Ramos (cell line): ENCODE measurements around the gene MED13L.

Experiments used
- in situ Hi-C: fragments of 300-500 bp; cut with MboI; formaldehyde crosslinking; loops from one replicate; pipeline ENCODE4 v1.14.3; 2022; ENCODE audit warnings: low sequenced_read_pairs; ENCODE audit not compliant: unreplicated experiment

MED13L gene

GRCh38 chr12:116280595-116281290 lies 3.2 kb upstream of the MED13L start:
- in situ Hi-C loops, result no loop called here

GRCh38 chr12:116278667-116279066 lies 1.2 kb upstream of the MED13L start:
- in situ Hi-C loops, result no loop called here

DNA sequence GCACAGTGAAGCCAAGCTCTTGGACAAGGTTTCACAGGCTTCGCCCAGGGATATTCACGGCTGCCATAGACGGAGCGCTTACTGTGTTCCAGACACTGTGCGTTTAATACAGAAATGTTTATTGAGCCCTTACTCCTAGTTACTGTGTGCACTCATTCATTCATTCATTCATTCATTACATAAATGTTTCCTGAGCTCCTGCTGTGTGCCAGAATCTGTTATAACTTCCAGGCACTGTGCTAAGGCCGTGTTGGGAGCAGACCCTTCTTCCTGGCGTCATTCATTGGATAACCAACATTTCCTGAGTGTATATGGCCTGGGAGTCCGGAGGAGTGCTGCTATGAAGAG lies 760 bp upstream of the MED13L start:
- in situ Hi-C loops, result no loop called here

DNA sequence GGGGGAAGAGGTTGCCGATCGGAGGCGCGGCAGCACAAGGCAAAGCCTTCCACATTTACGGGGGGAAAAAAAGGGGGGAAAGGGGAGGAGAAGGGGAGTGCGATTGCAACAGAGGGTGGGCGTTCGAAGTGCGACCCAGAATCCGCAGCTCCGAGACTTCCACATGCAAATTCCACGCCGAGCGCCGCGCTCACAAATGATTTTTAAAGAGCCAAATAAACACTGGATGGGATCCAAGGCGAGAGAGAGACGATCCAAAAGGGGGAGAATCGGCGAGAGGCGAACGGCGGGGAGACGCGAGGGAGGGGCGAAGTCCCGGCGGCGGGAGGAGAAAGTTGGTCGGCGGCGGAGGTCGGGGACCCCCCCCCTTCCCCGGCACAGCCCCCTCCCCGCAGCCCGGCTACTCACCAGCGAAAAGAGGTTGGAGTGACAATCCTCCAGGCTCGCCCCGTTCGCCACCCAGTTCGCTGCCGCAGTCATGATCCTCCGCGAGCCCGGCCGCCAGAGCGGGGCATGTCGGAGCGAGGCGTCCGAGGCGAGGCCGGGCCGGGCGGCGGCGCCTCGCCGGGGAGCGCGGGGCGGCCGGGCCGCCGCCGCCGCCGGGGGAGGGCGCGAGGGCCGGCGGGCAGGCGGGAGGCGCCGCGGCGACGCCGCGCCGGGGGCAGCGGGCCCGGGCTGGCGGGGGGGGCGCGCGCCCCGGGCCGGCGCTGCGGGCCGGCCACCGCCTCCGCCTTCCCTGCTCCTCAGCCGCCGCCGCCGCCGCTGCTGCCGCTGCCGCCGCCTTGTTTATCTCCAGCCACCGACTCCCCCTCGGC lies 634 bp downstream of the MED13L start:
- in situ Hi-C loops, result no loop called here

DNA sequence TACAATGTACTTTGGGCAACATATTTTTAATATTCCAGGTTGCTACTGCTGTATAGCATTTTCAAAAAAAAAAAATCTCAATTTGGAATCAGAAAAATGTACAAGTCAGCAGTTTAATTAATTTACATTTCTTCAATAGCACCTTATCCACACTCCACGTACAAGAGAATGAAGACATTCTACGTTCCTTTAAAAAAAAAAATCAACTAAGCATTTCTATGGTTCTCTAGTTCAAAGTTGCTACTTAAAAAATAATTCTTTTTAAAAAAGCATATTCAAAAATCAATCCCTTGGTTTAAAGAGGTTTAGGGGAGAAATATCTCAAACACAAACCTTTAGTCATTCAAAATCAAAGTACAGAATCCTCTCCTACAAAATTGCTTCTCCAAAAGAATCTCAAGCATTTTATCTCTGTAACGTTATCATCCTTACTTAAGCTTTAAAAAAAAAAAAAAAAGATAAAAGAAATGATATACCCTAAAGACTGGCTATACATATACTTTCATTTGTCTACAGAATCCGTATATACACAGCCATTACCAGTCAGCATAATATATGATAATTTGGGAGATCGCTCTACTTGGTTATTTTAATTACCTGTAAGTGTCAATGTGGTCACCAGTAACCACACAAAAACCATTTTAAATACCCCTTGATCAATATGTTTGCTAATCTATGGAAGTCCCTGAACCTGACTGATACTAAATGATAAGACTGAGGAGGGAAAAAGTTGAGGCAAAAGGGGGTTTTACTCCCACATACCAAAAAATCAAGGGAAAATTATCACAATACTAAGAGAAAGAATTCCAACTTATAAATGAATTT lies 2.7 kb downstream of the MED13L start:
- in situ Hi-C loops, result no loop called here

GRCh38 chr12:116273813-116274550 lies 3.5 kb downstream of the MED13L start:
- in situ Hi-C loops, result no loop called here

GRCh38 chr12:116267948-116268347 lies 9.5 kb downstream of the MED13L start:
- in situ Hi-C loops, result no loop called here

GRCh38 chr12:116266631-116267349 lies 10.7 kb downstream of the MED13L start:
- in situ Hi-C loops, result no loop called here

- in situ Hi-C loops, result no loop called here
Observed at GRCh38 chr12:116266168-116266601, 11.3 kb downstream of the MED13L start.

DNA sequence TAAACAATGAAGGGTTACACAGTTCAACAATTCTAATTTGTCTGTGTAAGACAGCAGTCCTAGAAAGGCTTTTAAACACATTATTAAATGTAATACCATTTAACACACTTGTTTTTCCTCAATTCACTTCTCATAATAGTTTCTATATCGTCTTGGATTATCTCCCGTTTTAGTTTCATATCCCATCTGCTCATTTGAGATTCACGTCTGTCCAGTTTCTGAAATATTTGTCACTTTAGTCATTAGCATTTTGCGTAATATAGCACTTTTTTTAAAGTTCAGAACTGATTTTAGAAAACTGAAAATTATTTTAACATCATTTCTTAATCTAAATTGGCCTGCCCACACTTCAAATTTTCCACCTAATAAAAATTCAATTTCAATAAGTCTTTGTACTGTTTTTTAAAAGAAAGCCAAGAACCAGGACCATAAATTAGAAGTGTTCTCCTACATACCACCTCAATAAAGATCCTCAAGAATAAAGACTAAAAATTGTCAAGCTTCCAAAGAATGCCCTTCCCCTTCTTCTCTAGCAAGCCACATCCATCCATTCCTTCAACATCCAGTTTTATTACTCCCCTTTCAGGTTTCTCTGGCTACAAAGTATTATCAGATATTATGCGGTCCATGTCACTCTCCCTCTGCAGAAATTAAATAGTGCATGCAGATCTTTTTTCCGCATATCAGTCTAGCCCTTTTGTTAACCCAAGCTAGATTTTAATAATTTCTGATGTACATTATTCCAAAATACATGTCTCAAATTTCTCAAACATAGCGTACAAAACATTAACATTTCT lies 11.9 kb downstream of the MED13L start:
- in situ Hi-C loops, result no loop called here

DNA sequence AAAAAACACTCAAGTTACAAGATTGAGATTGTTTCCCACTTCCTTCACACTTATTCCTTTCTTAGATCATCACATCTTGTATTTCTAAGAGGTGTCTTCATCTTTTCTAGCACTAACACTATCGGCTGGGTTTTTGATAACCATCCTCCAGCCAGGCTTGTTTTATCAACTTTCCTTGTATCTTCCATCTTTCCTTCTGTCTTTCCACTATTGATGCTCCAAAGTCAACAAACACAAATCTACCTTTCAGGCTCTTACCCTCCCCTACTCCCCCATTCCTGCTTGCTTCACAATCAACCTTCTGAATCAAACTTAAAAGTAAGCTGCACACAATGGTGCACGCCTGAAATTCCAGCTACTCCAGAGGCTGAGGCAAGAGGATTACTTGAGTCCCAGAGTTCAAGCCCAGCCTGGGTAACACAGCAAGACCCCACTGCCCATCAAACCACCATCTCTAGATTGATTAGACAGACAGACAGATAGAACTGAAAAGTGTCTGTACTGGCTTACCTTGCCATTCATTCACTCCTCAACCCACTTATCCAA lies 12.9 kb downstream of the MED13L start:
- in situ Hi-C loops, result no loop called here

GRCh38 chr12:116263844-116264243 lies 13.6 kb downstream of the MED13L start:
- in situ Hi-C loops, result no loop called here

DNA sequence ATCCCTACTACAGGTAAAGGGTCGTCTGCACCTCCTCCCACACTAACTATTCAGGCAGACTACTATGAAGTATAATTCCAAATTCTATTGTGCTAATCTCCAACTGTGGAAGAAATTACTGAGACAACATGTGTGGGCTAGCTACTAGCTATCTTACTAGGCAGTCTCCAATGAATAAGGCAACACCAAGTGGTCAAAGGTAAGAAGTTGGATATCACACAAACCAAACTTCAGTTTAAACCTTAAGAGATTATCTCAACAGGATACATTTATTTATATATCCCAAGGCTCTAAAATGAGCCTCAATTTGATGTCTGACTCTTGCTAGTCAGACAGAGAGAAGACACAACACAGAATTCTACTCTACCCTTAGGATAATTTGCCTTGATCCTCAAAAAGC lies 14.1 kb downstream of the MED13L start:
- in situ Hi-C loops, result no loop called here

- in situ Hi-C loops, result no loop called here
Observed at GRCh38 chr12:116262741-116263140, 14.8 kb downstream of the MED13L start.

DNA sequence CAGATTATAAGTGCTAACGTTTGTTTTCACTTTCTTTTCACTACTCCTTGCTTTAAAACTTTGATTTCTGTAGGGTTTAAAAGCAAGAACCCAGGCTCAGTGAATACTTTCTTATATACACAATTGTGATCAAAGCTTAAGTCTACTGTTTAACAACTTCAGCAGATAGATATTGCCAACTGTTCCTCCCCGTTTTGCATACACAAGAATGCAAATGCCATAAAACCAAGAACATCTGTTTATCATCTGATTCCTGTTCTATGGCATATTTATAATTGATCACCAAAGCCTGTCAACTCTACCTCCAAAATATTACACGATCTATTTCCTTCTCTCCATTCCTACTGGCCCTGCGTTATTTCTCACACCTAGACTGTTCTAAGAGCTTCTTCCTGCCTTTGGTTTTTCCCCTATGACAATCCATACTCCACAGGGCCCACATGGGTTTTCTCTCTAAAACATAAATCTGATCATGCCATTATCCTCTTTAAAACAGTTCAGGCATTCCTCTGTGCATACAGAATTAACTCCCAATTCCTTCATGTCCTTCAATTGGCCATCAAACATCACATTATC lies 15.9 kb downstream of the MED13L start:
- in situ Hi-C loops, result no loop called here

GRCh38 chr12:116259800-116260577 lies 17.5 kb downstream of the MED13L start:
- in situ Hi-C loops, result no loop called here

GRCh38 chr12:116257826-116258225 lies 19.7 kb downstream of the MED13L start:
- in situ Hi-C loops, result no loop called here
